Progenitor cell of endocrine pancreas (in vitro differentiated cells): ENCODE measurements around the gene MBD5. TPM values are rescaled to one million over a fixed set of nuclear protein-coding genes. Genes with fewer than 3 reads are reported as not detected.

Source experiments
- DNase-seq: peaks from one replicate; pipeline ENCODE4 v3.0.0; 2021; ENCODE audit warnings: low spot score; ENCODE audit not compliant: unreplicated experiment
- H3K27ac Mint-ChIP-seq: 2 replicates; pipeline ENCODE4 v1.8.0; 2021; ENCODE audit warnings: mild to moderate bottlenecking, moderate library complexity, mixed read lengths
- H3K27me3 Mint-ChIP-seq: 2 replicates; pipeline ENCODE4 v1.8.0; 2021; ENCODE audit warnings: mixed read lengths
- H3K36me3 Mint-ChIP-seq: 2 replicates; pipeline ENCODE4 v1.8.0; 2022; ENCODE audit warnings: mixed read lengths; ENCODE audit not compliant: insufficient read depth
- H3K4me1 Mint-ChIP-seq: 2 replicates; pipeline ENCODE4 v1.8.0; 2021; ENCODE audit warnings: low read depth, mixed read lengths
- H3K4me3 Mint-ChIP-seq: 2 replicates; pipeline ENCODE4 v1.8.0; 2021; ENCODE audit warnings: low read depth, mild to moderate bottlenecking, moderate library complexity, mixed read lengths
- H3K9me3 Mint-ChIP-seq: 2 replicates; pipeline ENCODE4 v1.8.0; 2021; ENCODE audit warnings: low read depth, mixed read lengths
- total RNA-seq: library from RNA; stranded (reverse); gene quantifications from 2 replicates; pipeline ENCODE4 v1.2.1, GENCODE V29; 2021
- TF ChIP-seq, protein P1 (sequence below): fragments of 200-600 bp; sonication (generic); IDR thresholded peaks from one replicate; pipeline ENCODE4 v1.5.0; 2021; ENCODE audit warnings: antibody characterized with exemption, mild to moderate bottlenecking; ENCODE audit not compliant: unreplicated experiment

Gene MBD5
- total RNA-seq, 1 donor from 2014 or later, result 65.6 TPM

DNA sequence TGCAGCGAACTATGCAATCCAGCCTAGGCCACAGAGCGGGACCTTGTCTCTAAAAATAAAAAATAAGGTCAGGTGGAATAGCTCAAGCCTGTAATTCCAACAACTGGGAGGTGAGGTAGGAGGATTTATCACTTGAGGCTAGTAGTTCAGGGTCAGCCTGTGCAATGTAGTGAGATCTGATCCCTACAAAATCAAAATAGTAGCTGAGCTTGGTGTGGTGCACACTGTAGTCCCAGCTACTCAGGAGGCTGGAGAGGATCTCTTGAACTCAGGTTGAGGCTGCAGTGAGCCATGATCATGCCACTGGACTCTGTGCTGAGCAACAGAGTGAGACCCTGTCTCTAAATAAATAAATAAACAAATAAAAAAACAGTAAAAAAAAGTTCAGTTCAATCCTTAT is 5.7 kb downstream of the MBD5 start:
- Mint-ChIP-seq H3K9me3 (no peaks in the 10 kb centered on the region), H3K4me3 (no peak overlapping the region), H3K36me3 (no peaks in the 10 kb centered on the region), H3K4me1 (peaks cover 27% of the 10 kb centered on the region), H3K27ac (no peak overlapping the region), H3K27me3 (no peaks in the 10 kb centered on the region)
- DNase-seq, result no peak
- TF ChIP-seq, protein P1, sequence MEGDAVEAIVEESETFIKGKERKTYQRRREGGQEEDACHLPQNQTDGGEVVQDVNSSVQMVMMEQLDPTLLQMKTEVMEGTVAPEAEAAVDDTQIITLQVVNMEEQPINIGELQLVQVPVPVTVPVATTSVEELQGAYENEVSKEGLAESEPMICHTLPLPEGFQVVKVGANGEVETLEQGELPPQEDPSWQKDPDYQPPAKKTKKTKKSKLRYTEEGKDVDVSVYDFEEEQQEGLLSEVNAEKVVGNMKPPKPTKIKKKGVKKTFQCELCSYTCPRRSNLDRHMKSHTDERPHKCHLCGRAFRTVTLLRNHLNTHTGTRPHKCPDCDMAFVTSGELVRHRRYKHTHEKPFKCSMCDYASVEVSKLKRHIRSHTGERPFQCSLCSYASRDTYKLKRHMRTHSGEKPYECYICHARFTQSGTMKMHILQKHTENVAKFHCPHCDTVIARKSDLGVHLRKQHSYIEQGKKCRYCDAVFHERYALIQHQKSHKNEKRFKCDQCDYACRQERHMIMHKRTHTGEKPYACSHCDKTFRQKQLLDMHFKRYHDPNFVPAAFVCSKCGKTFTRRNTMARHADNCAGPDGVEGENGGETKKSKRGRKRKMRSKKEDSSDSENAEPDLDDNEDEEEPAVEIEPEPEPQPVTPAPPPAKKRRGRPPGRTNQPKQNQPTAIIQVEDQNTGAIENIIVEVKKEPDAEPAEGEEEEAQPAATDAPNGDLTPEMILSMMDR, result no peak

- Mint-ChIP-seq H3K4me1 (peaks cover 27% of the 10 kb centered on the region), H3K9me3 (no peaks in the 10 kb centered on the region), H3K4me3 (no peak overlapping the region), H3K27ac (no peak overlapping the region), H3K27me3 (no peaks in the 10 kb centered on the region), H3K36me3 (no peaks in the 10 kb centered on the region)
- no peak for DNase-seq
- TF ChIP-seq, protein P1, result no peak
Observed at GRCh38 chr2:148027822-148028221, 6.9 kb downstream of the MBD5 start.

DNA sequence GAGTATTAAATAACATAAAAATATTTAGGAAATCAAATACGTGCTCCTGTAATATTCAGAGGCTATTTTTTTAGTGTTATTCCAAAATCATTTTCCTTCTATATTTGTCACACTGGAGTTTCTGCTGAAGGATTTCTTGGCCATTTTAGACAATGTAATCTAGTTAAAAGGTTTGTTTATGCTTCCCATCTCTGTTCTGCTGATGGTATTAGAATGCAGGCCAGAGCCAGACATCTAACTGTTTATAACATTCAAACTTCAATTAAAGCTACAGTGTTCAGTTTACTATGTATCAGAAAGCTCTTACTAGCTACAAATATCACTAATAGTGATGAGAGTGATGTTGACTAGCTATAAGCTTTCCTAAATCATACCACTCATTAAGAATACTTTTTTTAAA is 7.9 kb downstream of the MBD5 start:
- Mint-ChIP-seq H3K27ac (no peak overlapping the region), H3K4me3 (no peak overlapping the region), H3K9me3 (no peaks in the 10 kb centered on the region), H3K36me3 (no peaks in the 10 kb centered on the region), H3K4me1 (peaks cover 20% of the 10 kb centered on the region), H3K27me3 (no peaks in the 10 kb centered on the region)
- DNase-seq, result no peak
- TF ChIP-seq, protein P1, result no peak

DNA sequence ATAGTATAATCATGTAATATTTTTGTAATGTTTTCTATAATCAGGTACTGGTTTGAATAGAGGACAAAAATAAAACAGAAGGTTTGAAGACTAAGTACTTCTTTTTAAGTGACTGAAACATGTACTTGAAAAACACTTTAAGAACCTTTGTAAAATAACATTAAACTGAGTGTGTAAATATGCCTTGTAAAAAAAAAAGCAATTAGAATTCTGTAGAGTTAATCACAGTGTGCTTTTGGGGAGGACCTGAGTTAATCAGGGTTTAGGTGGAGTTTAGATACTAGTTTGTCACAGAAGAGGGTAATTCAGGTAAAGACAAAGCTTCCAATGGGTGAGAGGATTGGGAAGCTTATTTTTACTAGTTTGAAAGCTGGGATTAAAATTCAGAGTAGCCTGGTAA is 10.3 kb downstream of the MBD5 start:
- Mint-ChIP-seq H3K36me3 (no peaks in the 10 kb centered on the region), H3K9me3 (no peaks in the 10 kb centered on the region), H3K27me3 (no peaks in the 10 kb centered on the region), H3K4me1 (peaks cover 15% of the 10 kb centered on the region), H3K27ac (no peak overlapping the region), H3K4me3 (no peak overlapping the region)
- TF ChIP-seq, protein P1, result no peak
- no peak for DNase-seq

- Mint-ChIP-seq H3K27ac (no peak overlapping the region), H3K4me1 (peaks cover 15% of the 10 kb centered on the region), H3K27me3 (no peaks in the 10 kb centered on the region), H3K4me3 (no peak overlapping the region), H3K9me3 (no peaks in the 10 kb centered on the region), H3K36me3 (no peaks in the 10 kb centered on the region)
- no peak for DNase-seq
- TF ChIP-seq, protein P1, result no peak
Observed at GRCh38 chr2:148032215-148032614, 11.3 kb downstream of the MBD5 start.
